HCT116 (cell line): Measurements from ENCODE around the gene ZMYND19. TPM values are rescaled to one million over a fixed set of nuclear protein-coding genes. Genes with fewer than 3 reads are reported as not detected.

Experiments
- ATAC-seq: fragments of 200-7000 bp; cut with Tn5 transposase; 2 replicates; pipeline ENCODE4 v1.9.1; 2020; ENCODE audit warnings: mild to moderate bottlenecking, moderate library complexity
- BruUV-seq: library from RNA; stranded (reverse); fragments of 400-500 nt; replicated peaks from 2 replicates; lab custom pipeline; 2021; lab: Mats Ljungman, UMichigan
- CTCF ChIA-PET: fragments of 300-600 bp; sonication (Branson Sonifier 250); formaldehyde crosslinking; loops from one replicate; lab custom pipeline; 2021; ENCODE audit warnings: antibody characterized with exemption; lab: Charles Lee
- POLR2A ChIA-PET: fragments of 300-600, 350-600 bp; sonication (Branson Sonifier 250); formaldehyde crosslinking; loops from one replicate; lab custom pipeline; 2021; ENCODE audit warnings: antibody characterized with exemption; lab: Charles Lee
- RAD21 ChIA-PET, 2 experiments: fragments of 300-600 bp; sonication (Branson Sonifier 250); formaldehyde crosslinking; loops; one replicate each; lab custom pipeline; 2023; ENCODE audit warnings: low total read pairs in 2 of 2; ENCODE audit not compliant: uncharacterized antibody in 2 of 2, unreplicated experiment in 2 of 2, low non-redundant PET in 1 of 2; lab: Charles Lee
- DNase-seq: peaks from one replicate; pipeline ENCODE4 v3.0.0-alpha.2; 2010; ENCODE audit warnings: low read depth, low spot score
- H2AFZ ChIP-seq: fragments of 200-600 bp; shearing (Covaris generic), sonication (generic); 2 replicates; pipeline ENCODE4 v1.6.1; 2017; ENCODE audit warnings: low read depth, mixed run types, mixed read lengths, antibody characterized with exemption, low read length; ENCODE audit not compliant: poor library complexity, severe bottlenecking
- H3K27ac ChIP-seq: 2 replicates; pipeline ENCODE4 v1.5.1; 2012; ENCODE audit warnings: low read depth, low read length
- H3K27me3 ChIP-seq: fragments of 200-600 bp; sonication (generic); 2 replicates; pipeline ENCODE4 v1.6.1; 2016; ENCODE audit warnings: mixed run types, low read length, mixed read lengths; ENCODE audit not compliant: insufficient read depth
- H3K36me3 ChIP-seq, 2 experiments: fragments of 200-500 bp in 1 of 2; fragments of 200-600 bp in 1 of 2; sonication (Bioruptor generic) in 1 of 2; sonication (generic) in 1 of 2; 2 replicates each; pipeline versions ENCODE4 v1.5.1 to v1.6.1; 2014 to 2016; ENCODE audit warnings: low read length in 2 of 2, inconsistent platforms in 1 of 2, mixed read lengths in 1 of 2, mixed run types in 1 of 2; ENCODE audit not compliant: insufficient read depth in 2 of 2, control insufficient read depth in 1 of 2
- H3K4me1 ChIP-seq, 2 experiments: fragments of 200-600 bp in 1 of 2; sonication (generic) in 1 of 2; 2 replicates each; pipeline versions ENCODE4 v1.5.1 to v1.6.1; 2012 to 2017; ENCODE audit warnings: low read length in 2 of 2, inconsistent platforms in 1 of 2, mild to moderate bottlenecking in 1 of 2, mixed read lengths in 1 of 2, mixed run types in 1 of 2, moderate library complexity in 1 of 2; ENCODE audit not compliant: insufficient read depth in 2 of 2, control insufficient read depth in 1 of 2
- H3K4me2 ChIP-seq: fragments of 200-600 bp; sonication (generic); 2 replicates; pipeline ENCODE4 v1.6.1; 2017; ENCODE audit warnings: mixed run types, low read length, mixed read lengths
- H3K4me3 ChIP-seq, 2 experiments: fragments of 200-600 bp in 1 of 2; sonication (generic) in 1 of 2; replicated peaks in 1 of 2; 2 replicates each; pipeline ENCODE4 v1.5.1; 2011 to 2016; ENCODE audit warnings: low read length in 2 of 2, control low read depth in 1 of 2, low read depth in 1 of 2, mild to moderate bottlenecking in 1 of 2, mixed read lengths in 1 of 2, mixed run types in 1 of 2
- H3K79me2 ChIP-seq: fragments of 200-600 bp; sonication (generic); 2 replicates; pipeline ENCODE4 v1.6.1; 2017; ENCODE audit warnings: mild to moderate bottlenecking, mixed run types, low read length, moderate library complexity, mixed read lengths; ENCODE audit not compliant: insufficient read depth
- H3K9ac ChIP-seq: fragments of 200-600 bp; sonication (generic); 2 replicates; pipeline ENCODE4 v1.6.1; 2016; ENCODE audit warnings: low read length, mixed read lengths
- H3K9me2 ChIP-seq: fragments of 200-600 bp; sonication (generic), shearing (Covaris generic); 2 replicates; pipeline ENCODE4 v1.6.1; 2017; ENCODE audit warnings: mixed run types, mild to moderate bottlenecking, moderate library complexity; ENCODE audit not compliant: insufficient read depth
- H3K9me3 ChIP-seq, 2 experiments: fragments of 200-500 bp in 1 of 2; fragments of 200-600 bp in 1 of 2; sonication (Bioruptor generic) in 1 of 2; sonication (generic) in 1 of 2; 2 replicates each; pipeline ENCODE4 v1.6.1; 2014 to 2017; ENCODE audit warnings: low read length in 2 of 2, mixed read lengths in 2 of 2, inconsistent platforms in 1 of 2, low read depth in 1 of 2, mild to moderate bottlenecking in 1 of 2, mixed run types in 1 of 2, moderate library complexity in 1 of 2; ENCODE audit not compliant: control insufficient read depth in 1 of 2, insufficient read depth in 1 of 2
- H4K20me1 ChIP-seq: fragments of 200-600 bp; sonication (generic), shearing (Covaris generic); 2 replicates; pipeline ENCODE4 v1.6.1; 2017; ENCODE audit warnings: mixed run types, mild to moderate bottlenecking, moderate library complexity; ENCODE audit not compliant: insufficient read depth
- EGR1 ChIP-seq: IDR thresholded peaks from 2 replicates; pipeline ENCODE4 v1.6.1; 2012; ENCODE audit warnings: low read depth
- EZH2 ChIP-seq: fragments of 200-600 bp; sonication (generic); IDR thresholded peaks from 2 replicates; pipeline ENCODE4 v1.6.1; 2017; ENCODE audit warnings: antibody characterized with exemption, mixed run types
- EZH2phosphoT487 ChIP-seq: fragments of 200-600 bp; IDR thresholded peaks from 2 replicates; pipeline ENCODE4 v1.6.1; 2018; ENCODE audit warnings: antibody characterized with exemption, borderline replicate concordance
- FOSL1 ChIP-seq: IDR thresholded peaks from 2 replicates; pipeline ENCODE4 v1.6.1; 2012; ENCODE audit warnings: low read depth
- JUND ChIP-seq: IDR thresholded peaks from 2 replicates; pipeline ENCODE4 v1.6.1; 2012
- POLR2AphosphoS5 ChIP-seq: IDR thresholded peaks from 2 replicates; pipeline ENCODE4 v1.6.1; 2011; ENCODE audit warnings: mild to moderate bottlenecking, low read depth, low read length, moderate library complexity
- SP1 ChIP-seq: IDR thresholded peaks from 2 replicates; pipeline ENCODE4 v1.6.1; 2012; ENCODE audit warnings: low read depth
- ZFX ChIP-seq: fragments of 450-650 bp; IDR thresholded peaks from 2 replicates; pipeline ENCODE4 v1.6.1; 2017
- intact Hi-C: fragments of 100-400 bp; cut with micrococcal nuclease; formaldehyde crosslinking; loops from 2 replicates; pipeline ENCODE4 v1.10.0; 2022
- total RNA-seq: library from RNA; stranded (reverse); gene quantifications from one replicate; pipeline ENCODE4 v1.2.1, GENCODE V29; 2021; ENCODE audit not compliant: unreplicated experiment

The ZMYND19 gene
- total RNA-seq, 1 experiment from 2014 or later = 57.4 TPM

GRCh38 chr9:137552022-137552768 lies 38.1 kb downstream of the ZMYND19 start:
- ChIA-PET RAD21 (interaction anchor here (0.6 to 1.1 kb wide), 4 partner anchors 9 to 75 kb away, joined by 3 to 6 read pairs (median 4); partner anchors contain the start of gene ARRDC1 (in 1 of the 2)), POLR2A (interaction anchor here (1.0 to 1.1 kb wide), 2 partner anchors 25 to 53 kb away, joined by 3 to 4 read pairs; no protein-coding TSS in a partner anchor), CTCF (interaction anchor here (0.8 to 1.2 kb wide), 7 partner anchors 9 to 250 kb away, joined by 3 to 6 read pairs (median 3); partner anchors contain the start of genes EHMT1 and NRARP)
- no peaks in the 10 kb centered on the region for H3K9me2 ChIP-seq
- no peak overlapping the region for H2AFZ ChIP-seq
- H3K27ac ChIP-seq = peak overlapping the region; percentile 83
- ATAC-seq = peak; percentile 38
- intact Hi-C loops = no loop called here
- peaks cover 8% of the 10 kb centered on the region; the same call in 1 of the 2 replicates for H4K20me1 ChIP-seq
- H3K79me2 ChIP-seq = peaks cover 16% of the 10 kb centered on the region
- H3K4me2 ChIP-seq = peak overlapping the region; percentile 81
- BruUV-seq = TSS peak; percentile 96
- no peaks in the 10 kb centered on the region for H3K9me3 ChIP-seq
- H3K36me3 ChIP-seq = peaks cover 23 to 25% of the 10 kb centered on the region in 2 experiments; a peak in 3 of 4 replicates
- no peak for DNase-seq
- peaks cover 11 to 22% of the 10 kb centered on the region in 2 experiments for H3K4me1 ChIP-seq
- H3K9ac ChIP-seq = peak overlapping the region; percentile 93
- TF ChIP-seq EZH2phosphoT487 (no peak), SP1 (no peak), EGR1 (no peak), JUND (no peak), POLR2AphosphoS5 (no peak), EZH2 (no peak), ZFX (peak; percentile 16; the same call in 1 of the 2 replicates), FOSL1 (no peak)
- peak overlapping the region; percentile 88 to 95 for H3K4me3 ChIP-seq
- no peaks in the 10 kb centered on the region for H3K27me3 ChIP-seq
